GM12865 (cell line): ENCODE results near the gene IFNA21.
"Not testable (repeated sequence)": the region's sequence is repeated elsewhere in the genome, so short reads cannot be mapped to it uniquely, and the experiment has no call there.

Experiments used
- DNase-seq: peaks from one replicate; pipeline ENCODE4 v3.0.0; 2010; ENCODE audit warnings: low read depth
- H3K4me3 ChIP-seq: 2 replicates; pipeline ENCODE4 v1.5.1; 2011; ENCODE audit warnings: mild to moderate bottlenecking, low read depth, low read length, control low read depth
- TF ChIP-seq, protein P1 (sequence below): IDR thresholded peaks from 2 replicates; pipeline ENCODE4 v1.5.1; 2011; ENCODE audit warnings: low read length, control low read depth, low read depth, inconsistent platforms; ENCODE audit not compliant: insufficient read depth; ENCODE audit errors: missing control alignments

IFNA21 gene

GRCh38 chr9:21154018-21154608 is 12.3 kb downstream of the IFNA21 start:
- TF ChIP-seq, protein P1, sequence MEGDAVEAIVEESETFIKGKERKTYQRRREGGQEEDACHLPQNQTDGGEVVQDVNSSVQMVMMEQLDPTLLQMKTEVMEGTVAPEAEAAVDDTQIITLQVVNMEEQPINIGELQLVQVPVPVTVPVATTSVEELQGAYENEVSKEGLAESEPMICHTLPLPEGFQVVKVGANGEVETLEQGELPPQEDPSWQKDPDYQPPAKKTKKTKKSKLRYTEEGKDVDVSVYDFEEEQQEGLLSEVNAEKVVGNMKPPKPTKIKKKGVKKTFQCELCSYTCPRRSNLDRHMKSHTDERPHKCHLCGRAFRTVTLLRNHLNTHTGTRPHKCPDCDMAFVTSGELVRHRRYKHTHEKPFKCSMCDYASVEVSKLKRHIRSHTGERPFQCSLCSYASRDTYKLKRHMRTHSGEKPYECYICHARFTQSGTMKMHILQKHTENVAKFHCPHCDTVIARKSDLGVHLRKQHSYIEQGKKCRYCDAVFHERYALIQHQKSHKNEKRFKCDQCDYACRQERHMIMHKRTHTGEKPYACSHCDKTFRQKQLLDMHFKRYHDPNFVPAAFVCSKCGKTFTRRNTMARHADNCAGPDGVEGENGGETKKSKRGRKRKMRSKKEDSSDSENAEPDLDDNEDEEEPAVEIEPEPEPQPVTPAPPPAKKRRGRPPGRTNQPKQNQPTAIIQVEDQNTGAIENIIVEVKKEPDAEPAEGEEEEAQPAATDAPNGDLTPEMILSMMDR, result peak; percentile 36
- peak; percentile 46 for DNase-seq
- H3K4me3 ChIP-seq, result no peak overlapping the region

GRCh38 chr9:21153336-21154017 is 13.0 kb downstream of the IFNA21 start:
- no peak for DNase-seq
- TF ChIP-seq, protein P1, result no peak
- H3K4me3 ChIP-seq, result no peak overlapping the region

DNA sequence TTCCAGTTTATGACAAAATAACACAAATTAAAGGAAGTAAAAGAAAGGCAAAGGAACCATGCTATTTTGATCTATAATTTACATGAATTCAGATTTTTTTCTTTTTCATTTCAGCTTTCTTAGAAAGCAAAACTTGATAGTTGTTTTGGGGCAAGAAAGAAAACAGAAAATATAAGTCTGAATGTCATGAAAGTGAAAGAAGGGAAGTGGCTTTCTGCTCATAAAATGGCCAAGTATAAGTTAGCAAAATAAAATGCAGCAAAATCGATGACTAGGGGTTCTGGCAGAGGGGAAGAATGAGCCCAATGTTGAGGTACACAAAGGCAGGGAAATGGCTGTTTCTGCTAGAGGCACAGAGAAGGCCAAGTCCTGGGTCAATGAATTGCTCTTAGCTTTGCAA is 21.9 kb downstream of the IFNA21 start:
- H3K4me3 ChIP-seq, result no peak overlapping the region
- TF ChIP-seq, protein P1, result no peak
- peak; percentile 42 for DNase-seq

DNA sequence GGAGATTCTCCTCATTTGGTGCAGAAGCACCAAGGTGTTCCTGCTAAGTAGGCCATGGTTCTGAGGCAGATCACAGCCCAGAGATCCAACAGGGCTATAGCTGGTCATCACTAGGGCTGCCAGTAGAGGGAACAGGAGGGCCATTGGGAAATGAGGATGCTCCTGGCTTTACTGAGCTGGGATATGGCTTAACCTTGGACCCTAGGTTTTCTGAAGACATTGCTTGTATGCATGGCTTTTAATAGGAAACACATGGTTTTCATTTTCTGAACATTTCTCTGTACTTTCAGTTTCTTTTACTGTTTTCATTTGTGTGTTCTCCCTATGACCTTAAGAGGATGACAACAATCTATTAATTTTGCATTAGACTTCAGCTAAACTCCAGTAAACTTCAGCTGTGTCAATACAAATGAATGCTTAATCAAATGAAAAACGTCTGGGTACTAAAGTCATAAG is 25.0 kb downstream of the IFNA21 start, which contains the start of gene IFNW1:
TSS of gene IFNW1 (minus strand) at position 406 of the 456 bp plus-strand sequence. CDS start at position 144, 262 bp downstream.
- H3K4me3 ChIP-seq, result no peak within 1 kb of the TSS
- peak; percentile 23 for DNase-seq
- TF ChIP-seq, protein P1, result no peak

DNA sequence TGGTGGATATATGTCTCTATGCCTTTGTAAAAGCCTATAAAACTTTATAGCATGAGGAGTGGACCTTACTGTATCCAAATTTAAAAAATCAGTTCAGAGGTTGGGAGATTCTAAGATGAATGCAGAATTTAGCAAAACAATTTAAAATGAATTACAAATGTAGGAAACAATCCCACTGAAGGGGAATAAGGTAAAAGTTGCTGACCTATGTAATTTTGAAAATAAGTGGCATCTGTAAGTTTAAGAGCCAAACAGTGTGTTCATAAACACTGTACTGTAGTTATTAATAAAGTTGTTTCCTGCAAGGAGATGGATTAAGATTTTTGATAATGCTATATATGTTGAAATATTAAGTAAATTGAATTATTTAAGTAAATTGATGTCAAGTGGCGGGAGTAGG is 29.4 kb downstream of the IFNA21 start:
- TF ChIP-seq, protein P1, result no peak

DNA sequence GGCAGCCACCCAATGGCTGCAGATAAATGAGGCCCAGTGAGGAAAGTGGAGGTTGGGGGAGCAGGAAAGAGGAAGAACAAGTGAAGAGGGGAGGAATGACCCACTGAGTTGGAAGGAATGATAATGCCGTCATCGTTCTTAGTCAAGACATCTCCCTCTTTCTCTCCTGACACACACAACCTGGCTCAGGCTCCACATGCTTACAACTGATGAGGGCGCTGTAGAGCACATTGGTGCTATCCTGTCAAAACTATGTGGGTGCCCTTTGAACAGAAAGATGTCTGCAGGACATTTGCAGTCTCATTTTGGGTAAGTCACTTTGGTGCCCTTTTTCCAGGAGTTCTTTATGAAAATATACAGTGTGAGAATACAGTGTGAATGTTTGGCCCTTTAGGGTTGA is 30.7 kb downstream of the IFNA21 start:
- TF ChIP-seq, protein P1, result no peak
- H3K4me3 ChIP-seq, result no peak overlapping the region
- DNase-seq, result no peak

More for the DNA sequence above, 29.4 kb downstream of the IFNA21 start:
- DNase-seq, result no peak
- no peak overlapping the region for H3K4me3 ChIP-seq

DNA sequence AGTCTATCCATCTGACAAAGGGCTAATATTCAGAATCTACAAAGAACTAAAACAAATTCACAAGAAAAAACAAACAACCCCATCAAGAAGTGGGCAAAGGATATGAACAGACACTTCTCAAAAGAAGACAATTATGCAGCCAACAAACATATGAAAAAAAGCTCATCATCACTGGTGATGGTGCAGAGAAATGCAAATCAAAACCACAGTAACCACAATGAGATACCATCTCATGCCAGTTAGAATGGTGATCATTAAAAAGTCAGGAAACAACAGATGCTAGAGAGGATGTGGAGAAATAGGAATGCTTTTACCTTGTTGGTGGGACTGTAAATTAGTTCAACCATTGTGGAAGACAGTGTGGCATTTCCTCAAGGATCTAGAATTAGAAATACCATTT is 38.3 kb downstream of the IFNA21 start:
- DNase-seq, H3K4me3 ChIP-seq: not testable (repeated sequence)
